ENCODE results near the gene NPW.
"Not testable (repeated sequence)": the region's sequence is repeated elsewhere in the genome, so short reads cannot be mapped to it uniquely, and the experiment has no call there.

Gene NPW

GRCh38 chr16:2009791-2010510 lies 9.6 kb upstream of the NPW start, which contains the start of gene ZNF598:
Gene ZNF598, minus strand, starts transcription at chr16:2009821.
- TF ChIP-seq CTCF (IDR thresholded peaks at IDR 0.05) = peak; percentile 63
- Histone ChIP-seq H3K27ac (peak within 1 kb of the TSS; percentile 81), H3K27me3 (peaks cover 6% of the 10 kb centered on the region), H3K36me3 (no peaks in the 10 kb centered on the region), H3K4me3 (ENCODE audit: low read depth in 1 of 2, low read length in 1 of 2) (peak within 1 kb of the TSS; percentile 77 to 82), H3K9me3 (no peaks in the 10 kb centered on the region), H3K4me1 (ENCODE audit: control insufficient read depth in 1 of 2, insufficient read depth in 1 of 2, low read depth in 1 of 2, low read length in 1 of 2) (peaks cover 29 to 42% of the 10 kb centered on the region in 2 experiments)

- not testable (repeated sequence) for H3K4me3 ChIP-seq (ENCODE audit: low read depth in 1 of 2, low read length in 1 of 2); H3K27me3 ChIP-seq; H3K9me3 ChIP-seq; H3K27ac ChIP-seq; H3K36me3 ChIP-seq
- H3K4me1 ChIP-seq (ENCODE audit: control insufficient read depth in 1 of 2, insufficient read depth in 1 of 2, low read depth in 1 of 2, low read length in 1 of 2) = peaks cover 29 to 33% of the 10 kb centered on the region in 2 experiments
Observed at GRCh38 chr16:2011726-2012125, 7.9 kb upstream of the NPW start.

- Histone ChIP-seq H3K9me3 (no peaks in the 10 kb centered on the region), H3K36me3 (no peaks in the 10 kb centered on the region), H3K4me1 (ENCODE audit: control insufficient read depth in 1 of 2, insufficient read depth in 1 of 2, low read depth in 1 of 2, low read length in 1 of 2) (peaks cover 15 to 16% of the 10 kb centered on the region in 2 experiments), H3K27me3 (peaks cover 20% of the 10 kb centered on the region), H3K4me3 (ENCODE audit: low read depth in 1 of 2, low read length in 1 of 2) (no peak overlapping the region), H3K27ac (no peak overlapping the region)
- TF ChIP-seq CTCF (IDR thresholded peaks at IDR 0.05) = no peak
Observed at GRCh38 chr16:2013527-2013926, 6.1 kb upstream of the NPW start.

- peaks cover 1 to 2% of the 10 kb centered on the region in 2 experiments for H3K4me1 ChIP-seq (ENCODE audit: control insufficient read depth in 1 of 2, insufficient read depth in 1 of 2, low read depth in 1 of 2, low read length in 1 of 2)
- no peaks in the 10 kb centered on the region for H3K9me3 ChIP-seq
- H3K27ac ChIP-seq = no peak overlapping the region
- peaks cover 38% of the 10 kb centered on the region for H3K27me3 ChIP-seq
- no peaks in the 10 kb centered on the region for H3K36me3 ChIP-seq
- TF ChIP-seq CTCF (IDR thresholded peaks at IDR 0.05) = no peak
- H3K4me3 ChIP-seq (ENCODE audit: low read depth in 1 of 2, low read length in 1 of 2) = no peak overlapping the region
Observed at GRCh38 chr16:2015117-2015946, 4.3 kb upstream of the NPW start.

GRCh38 chr16:2015947-2016208 lies 3.7 kb upstream of the NPW start:
- Histone ChIP-seq H3K9me3 (no peaks in the 10 kb centered on the region), H3K4me3 (ENCODE audit: low read depth in 1 of 2, low read length in 1 of 2) (no peak overlapping the region), H3K4me1 (ENCODE audit: control insufficient read depth in 1 of 2, insufficient read depth in 1 of 2, low read depth in 1 of 2, low read length in 1 of 2) (no peaks in the 10 kb centered on the region), H3K36me3 (no peaks in the 10 kb centered on the region), H3K27ac (no peak overlapping the region), H3K27me3 (peaks cover 43% of the 10 kb centered on the region)
- TF ChIP-seq CTCF (IDR thresholded peaks at IDR 0.05) = no peak

- Histone ChIP-seq H3K9me3 (no peaks in the 10 kb centered on the region), H3K4me1 (ENCODE audit: control insufficient read depth in 1 of 2, insufficient read depth in 1 of 2, low read depth in 1 of 2, low read length in 1 of 2) (no peaks in the 10 kb centered on the region), H3K36me3 (no peaks in the 10 kb centered on the region), H3K27ac (no peak overlapping the region), H3K4me3 (ENCODE audit: low read depth in 1 of 2, low read length in 1 of 2) (no peak overlapping the region), H3K27me3 (peaks cover 49% of the 10 kb centered on the region)
- TF ChIP-seq CTCF (IDR thresholded peaks at IDR 0.05) = no peak
Observed at GRCh38 chr16:2016407-2016922, 3.1 kb upstream of the NPW start.

Measured in neutrophil (primary cell).